HepG2 (cell line): ENCODE measurements around the gene CACNA1C. TPM values are rescaled to one million over a fixed set of nuclear protein-coding genes. Genes with fewer than 3 reads are reported as not detected.
A peak's percentile ranks its signal among the peaks of the same experiment; 100 is the strongest.

ENCODE experiments used
- ATAC-seq: fragments of 200-7000 bp; cut with Tn5 transposase; 3 replicates; pipeline ENCODE4 v1.9.1; 2020; ENCODE audit warnings: mild to moderate bottlenecking, moderate library complexity
- BruUV-seq: library from RNA; stranded (reverse); fragments of 400-500 nt; replicated peaks from 2 replicates; lab custom pipeline; 2021; lab: Mats Ljungman, UMichigan
- CTCF ChIA-PET: fragments of 300-600 bp; formaldehyde crosslinking; extraction: SDS; loops from one replicate; lab custom pipeline; 2021; ENCODE audit warnings: low total read pairs, inconsistent platforms, low intra/inter-chr PET ratio; lab: Yijun Ruan, JAX
- POLR2A ChIA-PET: fragments of 350-600 bp; sonication (Branson Sonifier 250); formaldehyde crosslinking; loops from one replicate; lab custom pipeline; 2020; ENCODE audit warnings: antibody characterized with exemption, inconsistent platforms; lab: Yijun Ruan, JAX
- DNase-seq: peaks from one replicate; pipeline ENCODE4 v3.0.0-alpha.2; 2015; ENCODE audit warnings: low spot score
- FAIRE-seq: peaks from 3 replicates; lab custom pipeline; 2011; peaks lifted over from hg19 to GRCh38; lab: Jason Lieb, UNC
- H2AFZ ChIP-seq: one replicate; pipeline ENCODE4 v1.6.1; 2011; ENCODE audit warnings: low read length, inconsistent platforms
- H3K27ac ChIP-seq: fragments of 300-600 bp; 3 replicates; pipeline ENCODE4 v1.8.0; 2011; ENCODE audit warnings: mixed run types, mild to moderate bottlenecking, mixed read lengths, low read length, inconsistent platforms; ENCODE audit not compliant: insufficient read depth; ENCODE audit errors: extremely low read length
- H3K27me3 ChIP-seq, 2 experiments: fragments of 200-600 bp in 1 of 2; 2 replicates in 1 of 2; 3 replicates in 1 of 2; pipeline versions ENCODE4 v1.6.0 to v1.8.0; 2011; ENCODE audit warnings: low read length in 2 of 2, mild to moderate bottlenecking in 2 of 2, moderate library complexity in 2 of 2, inconsistent platforms in 1 of 2; ENCODE audit not compliant: insufficient read depth in 2 of 2, control insufficient read depth in 1 of 2
- H3K36me3 ChIP-seq, 2 experiments: fragments of 200-600 bp in 1 of 2; replicated peaks in 1 of 2; 2 replicates in 1 of 2; 3 replicates in 1 of 2; pipeline versions ENCODE4 v1.5.1 to v1.8.0; 2011; ENCODE audit warnings: low read length in 2 of 2, inconsistent platforms in 1 of 2; ENCODE audit not compliant: insufficient read depth in 2 of 2, control insufficient read depth in 1 of 2
- H3K4me1 ChIP-seq: 2 replicates; pipeline ENCODE4 v1.5.1; 2012; ENCODE audit warnings: low read length, inconsistent platforms; ENCODE audit not compliant: insufficient read depth
- H3K4me2 ChIP-seq: 2 replicates; pipeline ENCODE4 v1.6.0; 2011; ENCODE audit warnings: low read depth, low read length, inconsistent platforms
- H3K4me3 ChIP-seq, 3 experiments: fragments of 200-600 bp in 1 of 3; sonication (generic), shearing (Covaris generic) in 1 of 3; replicated peaks in 1 of 3; 2 replicates each; pipeline ENCODE4 v1.5.1; 2011 to 2016; ENCODE audit warnings: low read length in 3 of 3, inconsistent platforms in 2 of 3, low read depth in 2 of 3, mild to moderate bottlenecking in 2 of 3, control low read depth in 1 of 3, mixed read lengths in 1 of 3; ENCODE audit not compliant: insufficient read depth in 1 of 3
- H3K79me2 ChIP-seq: one replicate; pipeline ENCODE4 v1.6.1; 2011; ENCODE audit warnings: low read length, inconsistent platforms; ENCODE audit not compliant: insufficient read depth
- H3K9ac ChIP-seq: 2 replicates; pipeline ENCODE4 v1.6.0; 2011; ENCODE audit warnings: mild to moderate bottlenecking, low read depth, low read length, inconsistent platforms; ENCODE audit not compliant: insufficient read depth
- H3K9me3 ChIP-seq: 2 replicates; pipeline ENCODE4 v1.5.1; 2012; ENCODE audit warnings: mild to moderate bottlenecking, low read length
- H4K20me1 ChIP-seq: 2 replicates; pipeline ENCODE4 v1.6.0; 2011; ENCODE audit warnings: inconsistent platforms, mild to moderate bottlenecking, low read length, moderate library complexity; ENCODE audit not compliant: insufficient read depth
- CEBPB ChIP-seq: IDR thresholded peaks from 2 replicates; pipeline ENCODE4 v1.6.1; 2011; ENCODE audit warnings: low read depth, low read length, improper control_type of control experiment, borderline replicate concordance
- IRX3 ChIP-seq: sonication (generic); formaldehyde crosslinking; IDR thresholded peaks from 2 replicates; pipeline ENCODE4 v1.8.1; 2023; ENCODE audit warnings: mild to moderate bottlenecking, low read depth, missing genetic modification reagents, borderline replicate concordance
- ONECUT2 ChIP-seq: sonication (generic); formaldehyde crosslinking; IDR thresholded peaks from 2 replicates; pipeline ENCODE4 v1.4.0; 2020; ENCODE audit warnings: missing genetic modification reagents
- ZNF496 ChIP-seq: sonication (generic); formaldehyde crosslinking; IDR thresholded peaks from 2 replicates; pipeline ENCODE4 v1.8.1; 2023; ENCODE audit warnings: mild to moderate bottlenecking, moderate library complexity, missing genetic modification reagents; ENCODE audit not compliant: insufficient replicate concordance
- ZNF83 ChIP-seq: sonication (generic); formaldehyde crosslinking; IDR thresholded peaks from 2 replicates; pipeline ENCODE4 v1.4.0; 2020; ENCODE audit warnings: missing genetic modification reagents, mild to moderate bottlenecking, borderline replicate concordance
- WGBS: methylation state at CpG from one replicate; pipeline ENCODE4 v1.1.6; 2017; ENCODE audit warnings: low lambda C conversion rate; 5-methylcytosine and 5-hydroxymethylcytosine counted together
- in situ Hi-C: cut with HindIII; loops from 2 replicates; pipeline ENCODE4 v1.10.0; 2017; ENCODE audit warnings: low pct_unique_long_range_greater_than_20kb; ENCODE audit not compliant: extremely low pct_ligation_motif_present
- intact Hi-C: fragments of 100-400 bp; cut with micrococcal nuclease; formaldehyde crosslinking; loops from one replicate; pipeline ENCODE4 v1.10.0; 2022; ENCODE audit not compliant: unreplicated experiment
- polyA plus RNA-seq, 8 experiments: library from polyadenylated mRNA; depleted of rRNA in 3 of 8; stranded (reverse) in 7 of 8; unstranded in 1 of 8; fragments of >200 nt; fragmentation: Illumina TruSeq in 4 of 8; extraction: Trizol in 4 of 8; gene quantifications; 2 replicates each; pipeline versions ENCODE4 v1.2.1 to v1.2.3, GENCODE V29; 2011 to 2016; ENCODE audit warnings: low read depth in 4 of 8, missing spikeins in 1 of 8, mixed read lengths in 1 of 8; ENCODE audit not compliant: insufficient read depth in 1 of 8
- total RNA-seq, 5 experiments: library from RNA; depleted of rRNA; stranded (reverse); fragments of >200 nt; fragmentation: Illumina TruSeq; extraction: Trizol; gene quantifications; 2 replicates each; pipeline ENCODE4 v1.2.3, GENCODE V29; 2016; ENCODE audit warnings: low read depth in 1 of 5
- TF ChIP-seq, protein P1 (sequence below): IDR thresholded peaks from 2 replicates; pipeline ENCODE4 v1.6.1; 2016; ENCODE audit warnings: control low read depth

Gene CACNA1C
- total and polyA plus RNA-seq, 2 of the 13 experiments (the other 11 are each of a cell fraction or from before 2014, with no cell fraction given) = not detected

DNA sequence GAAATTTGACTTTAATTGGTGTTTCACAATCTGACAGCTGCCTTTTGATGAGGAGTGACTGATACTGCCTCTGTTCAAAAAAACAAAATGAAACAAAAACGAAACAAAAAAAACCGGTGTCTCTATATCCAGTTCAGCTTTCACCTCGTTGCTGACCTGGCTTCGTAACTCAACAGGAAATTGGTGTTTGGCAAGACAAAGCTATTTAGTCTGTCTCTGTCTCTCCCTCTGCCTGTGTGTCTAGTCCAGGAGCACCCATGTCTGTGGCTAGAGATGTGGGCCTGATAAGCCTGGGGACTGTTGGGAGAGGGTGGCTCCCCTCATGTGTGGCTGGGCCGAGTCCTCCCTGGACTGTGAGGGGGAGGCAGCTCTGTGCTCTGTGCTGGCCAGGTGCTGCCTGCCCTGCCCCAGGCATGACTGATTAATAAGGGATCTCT, 11.3 kb downstream of the CACNA1C start:
- Histone ChIP-seq H3K36me3 (no peaks in the 10 kb centered on the region), H3K27me3 (peaks cover 0 to 61% of the 10 kb centered on the region in 2 experiments; a peak in 4 of 5 replicates), H3K79me2 (no peaks in the 10 kb centered on the region), H3K4me3 (no peak overlapping the region), H4K20me1 (no peaks in the 10 kb centered on the region), H3K27ac (no peak overlapping the region), H3K9me3 (no peaks in the 10 kb centered on the region), H2AFZ (no peak overlapping the region), H3K9ac (no peak overlapping the region), H3K4me1 (no peaks in the 10 kb centered on the region), H3K4me2 (no peak overlapping the region)
- DNase-seq (no peak), FAIRE-seq (no peak), ATAC-seq (no peak)
- TF ChIP-seq CEBPB (peak; percentile 18; the same call in 1 of the 2 replicates), ONECUT2 (CRISPR knock-in tag) (no peak)
- TF ChIP-seq, protein P1, sequence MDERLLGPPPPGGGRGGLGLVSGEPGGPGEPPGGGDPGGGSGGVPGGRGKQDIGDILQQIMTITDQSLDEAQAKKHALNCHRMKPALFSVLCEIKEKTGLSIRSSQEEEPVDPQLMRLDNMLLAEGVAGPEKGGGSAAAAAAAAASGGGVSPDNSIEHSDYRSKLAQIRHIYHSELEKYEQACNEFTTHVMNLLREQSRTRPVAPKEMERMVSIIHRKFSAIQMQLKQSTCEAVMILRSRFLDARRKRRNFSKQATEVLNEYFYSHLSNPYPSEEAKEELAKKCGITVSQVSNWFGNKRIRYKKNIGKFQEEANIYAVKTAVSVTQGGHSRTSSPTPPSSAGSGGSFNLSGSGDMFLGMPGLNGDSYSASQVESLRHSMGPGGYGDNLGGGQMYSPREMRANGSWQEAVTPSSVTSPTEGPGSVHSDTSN (CRISPR knock-in tag) = no peak
- BruUV-seq = no TSS peak
- intact Hi-C loops (no loop called here), in situ Hi-C loops (no loop called here)
- ChIA-PET CTCF (no interaction called here), POLR2A (no interaction called here)
- 1% methylated on average over 4 of the region's 5 CpGs for WGBS

DNA sequence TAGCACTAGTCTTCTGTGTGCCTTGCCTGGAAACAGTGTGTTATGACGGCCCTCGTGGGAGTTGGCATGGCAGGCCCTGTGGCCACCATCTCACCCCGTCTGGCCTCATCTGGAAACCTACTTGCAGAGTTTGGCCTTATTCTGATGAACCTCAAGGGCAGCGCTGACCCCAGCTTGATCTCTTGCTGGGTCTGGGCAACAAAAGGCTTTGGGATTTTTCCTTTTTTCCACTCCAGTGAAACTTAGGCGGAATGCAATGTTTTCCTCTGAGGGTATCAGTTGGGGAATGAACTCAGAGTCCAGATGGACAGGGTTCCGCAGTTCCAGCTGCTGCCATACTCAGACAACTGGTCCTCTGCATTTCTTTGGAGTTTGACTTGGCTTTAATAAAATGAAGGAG, 15.9 kb downstream of the CACNA1C start:
- Histone ChIP-seq H4K20me1 (no peaks in the 10 kb centered on the region), H3K9ac (no peak overlapping the region), H2AFZ (no peak overlapping the region), H3K4me1 (no peaks in the 10 kb centered on the region), H3K4me3 (no peak overlapping the region), H3K27ac (no peak overlapping the region), H3K27me3 (peaks cover 0 to 28% of the 10 kb centered on the region in 2 experiments; a peak in 4 of 5 replicates), H3K36me3 (no peaks in the 10 kb centered on the region), H3K4me2 (no peak overlapping the region), H3K79me2 (no peaks in the 10 kb centered on the region), H3K9me3 (peaks cover 10% of the 10 kb centered on the region)
- WGBS = 20% methylated on average over 5 of the region's 6 CpGs
- no TSS peak for BruUV-seq
- intact Hi-C loops = no loop called here
- CTCF ChIA-PET = no interaction called here
- TF ChIP-seq ZNF83 (CRISPR knock-in tag) = no peak
- TF ChIP-seq ZNF496 (CRISPR knock-in tag) = no peak
- no peak for TF ChIP-seq IRX3 (CRISPR knock-in tag)
- in situ Hi-C loops = no loop called here
- DNase-seq (no peak), FAIRE-seq (no peak), ATAC-seq (no peak)
- POLR2A ChIA-PET = no interaction called here
